ENCODE data around the gene CERS6.
A peak's percentile ranks its signal among the peaks of the same experiment; 100 is the strongest.

DNA sequence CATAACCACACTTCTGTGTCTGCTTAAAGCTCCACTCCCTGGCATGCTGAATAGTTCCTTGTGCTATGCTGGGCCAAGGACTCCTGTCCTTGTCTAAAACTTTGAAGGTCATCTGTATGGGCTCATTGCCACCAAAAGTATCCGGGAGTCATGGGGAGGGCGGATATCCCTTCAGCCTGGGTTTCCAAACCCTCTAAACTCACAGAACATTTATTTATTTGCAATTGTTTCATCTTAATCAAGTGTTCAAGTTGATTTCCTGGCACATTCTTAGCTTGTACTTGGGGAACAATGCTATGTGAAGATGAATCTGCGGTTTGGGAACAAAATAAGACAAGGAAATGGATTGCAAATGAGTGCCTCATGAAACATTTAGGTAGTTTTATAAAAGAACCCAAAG is 348.1 kb downstream of the CERS6 start:
- TF ChIP-seq, protein P1, sequence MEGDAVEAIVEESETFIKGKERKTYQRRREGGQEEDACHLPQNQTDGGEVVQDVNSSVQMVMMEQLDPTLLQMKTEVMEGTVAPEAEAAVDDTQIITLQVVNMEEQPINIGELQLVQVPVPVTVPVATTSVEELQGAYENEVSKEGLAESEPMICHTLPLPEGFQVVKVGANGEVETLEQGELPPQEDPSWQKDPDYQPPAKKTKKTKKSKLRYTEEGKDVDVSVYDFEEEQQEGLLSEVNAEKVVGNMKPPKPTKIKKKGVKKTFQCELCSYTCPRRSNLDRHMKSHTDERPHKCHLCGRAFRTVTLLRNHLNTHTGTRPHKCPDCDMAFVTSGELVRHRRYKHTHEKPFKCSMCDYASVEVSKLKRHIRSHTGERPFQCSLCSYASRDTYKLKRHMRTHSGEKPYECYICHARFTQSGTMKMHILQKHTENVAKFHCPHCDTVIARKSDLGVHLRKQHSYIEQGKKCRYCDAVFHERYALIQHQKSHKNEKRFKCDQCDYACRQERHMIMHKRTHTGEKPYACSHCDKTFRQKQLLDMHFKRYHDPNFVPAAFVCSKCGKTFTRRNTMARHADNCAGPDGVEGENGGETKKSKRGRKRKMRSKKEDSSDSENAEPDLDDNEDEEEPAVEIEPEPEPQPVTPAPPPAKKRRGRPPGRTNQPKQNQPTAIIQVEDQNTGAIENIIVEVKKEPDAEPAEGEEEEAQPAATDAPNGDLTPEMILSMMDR (IDR thresholded peaks at IDR 0.05 in 8 of 11, conservative IDR thresholded peaks at IDR 0.05 in 3 of 11), result no peak
- TF ChIP-seq POLR2AphosphoS5 (IDR thresholded peaks at IDR 0.05), result peak in 1 of 3 donors; percentile 35

Data from spleen (tissue), 7 donors.